HG03103 (cell line): ENCODE data around the gene PPM1K.

ENCODE experiments used
- ATAC-seq: cut with Tn5 transposase; IDR thresholded peaks from one replicate; pipeline ENCODE4 v1.9.1; 2021; ENCODE audit warnings: low read depth; ENCODE audit not compliant: unreplicated experiment

Gene PPM1K

DNA sequence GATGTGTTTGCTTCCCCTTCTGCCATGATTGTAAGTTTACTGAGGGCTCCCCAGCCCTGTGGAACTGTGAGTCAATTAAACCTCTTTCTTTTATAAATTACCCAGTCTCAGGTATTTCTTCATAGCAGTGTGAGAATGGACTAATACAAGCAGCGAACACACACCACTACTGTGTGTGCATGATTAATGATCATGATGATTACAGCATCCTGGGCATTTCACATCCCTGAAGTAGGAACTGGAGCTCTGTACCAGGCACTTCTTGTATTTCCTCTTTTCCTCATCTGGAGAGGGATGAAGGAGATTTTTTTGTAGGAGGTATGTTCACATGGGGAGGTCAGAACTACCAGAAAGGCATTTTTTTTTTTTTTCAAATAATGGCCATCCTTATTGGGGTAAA, 60.8 kb downstream of the PPM1K start:
- ATAC-seq: no peak

DNA sequence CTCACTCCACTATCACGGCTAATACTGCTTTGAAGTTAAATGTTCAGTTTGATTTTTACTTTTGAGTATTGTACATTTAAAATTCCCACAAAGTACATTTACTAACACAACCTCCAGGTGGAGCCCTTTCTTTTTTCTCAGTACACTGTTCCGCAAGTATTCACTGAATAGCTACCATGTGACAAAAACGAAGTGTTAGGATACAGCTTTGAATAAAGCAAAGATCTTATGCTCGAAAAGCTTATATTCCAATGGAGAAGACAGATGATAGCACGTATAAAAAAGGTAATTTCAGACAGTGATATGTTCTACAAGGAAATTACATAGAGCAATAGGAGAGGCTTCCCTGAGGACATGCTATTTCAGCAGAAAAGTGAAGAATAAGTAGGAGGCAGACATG, 65.3 kb downstream of the PPM1K start:
- ATAC-seq: peak; percentile 56

GRCh38 chr4:88217169-88217568, 67.2 kb downstream of the PPM1K start:
- no peak for ATAC-seq

DNA sequence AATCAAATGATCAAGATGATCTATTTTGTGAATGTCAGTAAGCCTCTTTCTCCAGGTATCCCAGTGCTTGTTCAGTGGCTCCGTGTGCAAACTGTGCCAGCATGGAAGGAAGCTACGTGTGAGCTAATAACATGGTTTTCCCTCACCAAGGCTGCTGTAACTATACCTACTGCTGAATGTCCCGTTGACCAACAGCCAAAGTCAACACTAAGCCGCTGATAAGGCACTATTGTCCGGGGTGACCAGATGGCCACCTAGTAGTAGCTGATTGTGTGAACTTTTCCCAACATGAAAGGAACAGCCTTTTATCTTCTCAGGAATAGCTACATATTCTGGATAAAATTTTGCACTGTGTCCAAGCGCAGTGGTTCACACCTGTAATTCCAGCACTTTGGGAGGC, 68.0 kb downstream of the PPM1K start:
- no peak for ATAC-seq

DNA sequence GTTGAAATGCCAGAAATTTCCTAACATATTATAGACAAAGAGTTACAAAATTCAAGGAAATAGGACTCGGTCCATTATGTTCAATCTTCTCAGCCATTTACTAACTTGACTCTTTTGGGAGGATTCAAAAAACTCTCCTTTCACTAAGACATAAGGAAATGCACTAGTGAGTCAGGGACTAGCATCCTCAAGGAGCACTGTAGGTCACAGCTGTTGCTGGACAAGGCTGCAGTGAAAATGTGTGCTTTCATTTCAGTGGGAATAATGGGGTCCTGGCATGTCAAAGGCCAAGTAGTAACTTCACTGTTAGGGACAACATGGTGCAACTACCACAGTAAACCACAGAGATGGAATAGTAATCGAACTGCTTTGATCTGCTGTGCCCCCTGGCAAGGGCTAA, 69.0 kb downstream of the PPM1K start:
- ATAC-seq: no peak

DNA sequence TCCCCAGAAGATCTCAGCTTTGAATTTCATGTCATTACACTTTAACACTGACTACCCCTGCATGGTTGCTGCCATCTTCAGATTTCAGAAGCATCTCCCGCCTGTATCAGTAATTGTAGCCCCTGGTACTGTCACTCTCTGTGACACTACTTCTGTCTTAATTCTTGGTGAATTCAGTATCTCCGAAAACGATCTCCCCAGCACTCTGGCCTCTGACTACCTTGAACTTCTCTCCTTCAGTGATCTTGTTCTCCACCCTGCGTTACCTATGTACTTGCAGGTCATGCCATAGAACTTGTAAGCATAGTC, 72.2 kb downstream of the PPM1K start:
- no peak for ATAC-seq

DNA sequence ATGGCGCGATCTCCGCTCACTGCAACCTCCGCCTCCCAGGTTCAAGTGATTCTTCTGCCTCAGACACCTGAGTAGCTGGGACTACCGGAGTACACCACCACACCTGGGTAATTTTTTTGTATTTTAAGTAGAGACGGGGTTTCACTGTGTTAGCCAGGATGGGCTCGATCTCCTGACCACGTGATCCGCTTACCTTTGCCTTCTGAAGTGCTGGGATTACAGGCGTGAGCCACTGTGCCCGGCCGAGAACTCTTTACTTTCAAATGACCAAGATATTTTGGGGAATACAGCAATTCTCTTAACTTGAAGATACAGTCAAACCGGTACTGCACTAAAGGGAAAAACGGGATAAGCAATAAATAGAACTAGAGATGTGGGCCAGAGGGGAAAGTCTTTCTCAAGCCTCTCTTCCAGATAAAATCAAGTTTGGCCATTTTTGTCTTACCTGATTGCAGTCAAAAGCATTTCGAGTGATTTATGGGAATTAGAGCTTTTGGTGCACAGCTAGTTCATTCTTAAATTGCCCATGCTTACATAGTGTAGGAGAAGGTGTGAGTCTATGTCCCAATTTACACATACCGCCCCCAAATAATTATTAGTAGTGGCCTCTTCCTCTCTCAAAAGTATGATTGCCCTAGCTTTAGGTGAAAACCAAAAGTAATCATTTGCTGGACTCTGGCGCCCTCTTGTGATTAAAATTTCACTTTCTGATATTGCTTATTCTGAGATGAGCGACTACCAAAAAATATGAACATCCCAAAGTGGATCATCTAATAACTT, 72.7 kb downstream of the PPM1K start:
- ATAC-seq: no peak

- ATAC-seq: no peak
Observed at GRCh38 chr4:88208156-88208555, 76.2 kb downstream of the PPM1K start.
